HCT116 (cell line): Measurements from ENCODE around the gene FOXS1. TPM values are rescaled to one million over a fixed set of nuclear protein-coding genes. Genes with fewer than 3 reads are reported as not detected.

Source experiments
- ATAC-seq: fragments of 200-7000 bp; cut with Tn5 transposase; 2 replicates; pipeline ENCODE4 v1.9.1; 2020; ENCODE audit warnings: mild to moderate bottlenecking, moderate library complexity
- BruUV-seq: library from RNA; stranded (reverse); fragments of 400-500 nt; replicated peaks from 2 replicates; lab custom pipeline; 2021; lab: Mats Ljungman, UMichigan
- CTCF ChIA-PET: fragments of 300-600 bp; sonication (Branson Sonifier 250); formaldehyde crosslinking; loops from one replicate; lab custom pipeline; 2021; ENCODE audit warnings: antibody characterized with exemption; lab: Charles Lee
- POLR2A ChIA-PET: fragments of 300-600, 350-600 bp; sonication (Branson Sonifier 250); formaldehyde crosslinking; loops from one replicate; lab custom pipeline; 2021; ENCODE audit warnings: antibody characterized with exemption; lab: Charles Lee
- RAD21 ChIA-PET, 2 experiments: fragments of 300-600 bp; sonication (Branson Sonifier 250); formaldehyde crosslinking; loops; one replicate each; lab custom pipeline; 2023; ENCODE audit warnings: low total read pairs in 2 of 2; ENCODE audit not compliant: uncharacterized antibody in 2 of 2, unreplicated experiment in 2 of 2, low non-redundant PET in 1 of 2; lab: Charles Lee
- DNase-seq: peaks from one replicate; pipeline ENCODE4 v3.0.0-alpha.2; 2010; ENCODE audit warnings: low read depth, low spot score
- H2AFZ ChIP-seq: fragments of 200-600 bp; shearing (Covaris generic), sonication (generic); 2 replicates; pipeline ENCODE4 v1.6.1; 2017; ENCODE audit warnings: low read depth, mixed run types, mixed read lengths, antibody characterized with exemption, low read length; ENCODE audit not compliant: poor library complexity, severe bottlenecking
- H3K27ac ChIP-seq: 2 replicates; pipeline ENCODE4 v1.5.1; 2012; ENCODE audit warnings: low read depth, low read length
- H3K27me3 ChIP-seq: fragments of 200-600 bp; sonication (generic); 2 replicates; pipeline ENCODE4 v1.6.1; 2016; ENCODE audit warnings: mixed run types, low read length, mixed read lengths; ENCODE audit not compliant: insufficient read depth
- H3K36me3 ChIP-seq, 2 experiments: fragments of 200-500 bp in 1 of 2; fragments of 200-600 bp in 1 of 2; sonication (Bioruptor generic) in 1 of 2; sonication (generic) in 1 of 2; 2 replicates each; pipeline versions ENCODE4 v1.5.1 to v1.6.1; 2014 to 2016; ENCODE audit warnings: low read length in 2 of 2, inconsistent platforms in 1 of 2, mixed read lengths in 1 of 2, mixed run types in 1 of 2; ENCODE audit not compliant: insufficient read depth in 2 of 2, control insufficient read depth in 1 of 2
- H3K4me1 ChIP-seq, 2 experiments: fragments of 200-600 bp in 1 of 2; sonication (generic) in 1 of 2; 2 replicates each; pipeline versions ENCODE4 v1.5.1 to v1.6.1; 2012 to 2017; ENCODE audit warnings: low read length in 2 of 2, inconsistent platforms in 1 of 2, mild to moderate bottlenecking in 1 of 2, mixed read lengths in 1 of 2, mixed run types in 1 of 2, moderate library complexity in 1 of 2; ENCODE audit not compliant: insufficient read depth in 2 of 2, control insufficient read depth in 1 of 2
- H3K4me2 ChIP-seq: fragments of 200-600 bp; sonication (generic); 2 replicates; pipeline ENCODE4 v1.6.1; 2017; ENCODE audit warnings: mixed run types, low read length, mixed read lengths
- H3K4me3 ChIP-seq, 2 experiments: fragments of 200-600 bp in 1 of 2; sonication (generic) in 1 of 2; replicated peaks in 1 of 2; 2 replicates each; pipeline ENCODE4 v1.5.1; 2011 to 2016; ENCODE audit warnings: low read length in 2 of 2, control low read depth in 1 of 2, low read depth in 1 of 2, mild to moderate bottlenecking in 1 of 2, mixed read lengths in 1 of 2, mixed run types in 1 of 2
- H3K79me2 ChIP-seq: fragments of 200-600 bp; sonication (generic); 2 replicates; pipeline ENCODE4 v1.6.1; 2017; ENCODE audit warnings: mild to moderate bottlenecking, mixed run types, low read length, moderate library complexity, mixed read lengths; ENCODE audit not compliant: insufficient read depth
- H3K9ac ChIP-seq: fragments of 200-600 bp; sonication (generic); 2 replicates; pipeline ENCODE4 v1.6.1; 2016; ENCODE audit warnings: low read length, mixed read lengths
- H3K9me2 ChIP-seq: fragments of 200-600 bp; sonication (generic), shearing (Covaris generic); 2 replicates; pipeline ENCODE4 v1.6.1; 2017; ENCODE audit warnings: mixed run types, mild to moderate bottlenecking, moderate library complexity; ENCODE audit not compliant: insufficient read depth
- H3K9me3 ChIP-seq, 2 experiments: fragments of 200-500 bp in 1 of 2; fragments of 200-600 bp in 1 of 2; sonication (Bioruptor generic) in 1 of 2; sonication (generic) in 1 of 2; 2 replicates each; pipeline ENCODE4 v1.6.1; 2014 to 2017; ENCODE audit warnings: low read length in 2 of 2, mixed read lengths in 2 of 2, inconsistent platforms in 1 of 2, low read depth in 1 of 2, mild to moderate bottlenecking in 1 of 2, mixed run types in 1 of 2, moderate library complexity in 1 of 2; ENCODE audit not compliant: control insufficient read depth in 1 of 2, insufficient read depth in 1 of 2
- H4K20me1 ChIP-seq: fragments of 200-600 bp; sonication (generic), shearing (Covaris generic); 2 replicates; pipeline ENCODE4 v1.6.1; 2017; ENCODE audit warnings: mixed run types, mild to moderate bottlenecking, moderate library complexity; ENCODE audit not compliant: insufficient read depth
- CBX3 ChIP-seq: IDR thresholded peaks from 2 replicates; pipeline ENCODE4 v1.6.1; 2012; ENCODE audit warnings: low read depth
- EGR1 ChIP-seq: IDR thresholded peaks from 2 replicates; pipeline ENCODE4 v1.6.1; 2012; ENCODE audit warnings: low read depth
- EZH2 ChIP-seq: fragments of 200-600 bp; sonication (generic); IDR thresholded peaks from 2 replicates; pipeline ENCODE4 v1.6.1; 2017; ENCODE audit warnings: antibody characterized with exemption, mixed run types
- FOSL1 ChIP-seq: IDR thresholded peaks from 2 replicates; pipeline ENCODE4 v1.6.1; 2012; ENCODE audit warnings: low read depth
- JUND ChIP-seq: IDR thresholded peaks from 2 replicates; pipeline ENCODE4 v1.6.1; 2012
- POLR2A ChIP-seq: IDR thresholded peaks from 2 replicates; pipeline ENCODE4 v1.7.0; 2011; ENCODE audit warnings: borderline replicate concordance; ENCODE audit not compliant: insufficient read depth, insufficient read length; ENCODE audit errors: extremely low read depth
- ZBTB33 ChIP-seq: IDR thresholded peaks from 2 replicates; pipeline ENCODE4 v1.6.1; 2011; ENCODE audit warnings: mild to moderate bottlenecking, low read length, moderate library complexity; ENCODE audit not compliant: insufficient replicate concordance; ENCODE audit errors: extremely low read depth
- intact Hi-C: fragments of 100-400 bp; cut with micrococcal nuclease; formaldehyde crosslinking; loops from 2 replicates; pipeline ENCODE4 v1.10.0; 2022
- total RNA-seq: library from RNA; stranded (reverse); gene quantifications from one replicate; pipeline ENCODE4 v1.2.1, GENCODE V29; 2021; ENCODE audit not compliant: unreplicated experiment

FOXS1 gene
- total RNA-seq, 1 experiment from 2014 or later = not detected

GRCh38 chr20:31858760-31859083 lies 13.3 kb upstream of the FOXS1 start:
- H3K79me2 ChIP-seq = no peaks in the 10 kb centered on the region
- no peaks in the 10 kb centered on the region for H3K36me3 ChIP-seq
- no peak overlapping the region for H3K4me2 ChIP-seq
- TF ChIP-seq JUND (no peak), FOSL1 (no peak), EZH2 (no peak), ZBTB33 (no peak), EGR1 (no peak), CBX3 (no peak), POLR2A (no peak)
- intact Hi-C loops = no loop called here
- H4K20me1 ChIP-seq = no peaks in the 10 kb centered on the region
- no peaks in the 10 kb centered on the region for H3K9me2 ChIP-seq
- H3K27me3 ChIP-seq = no peaks in the 10 kb centered on the region; the same call in 1 of the 2 replicates
- no TSS peak for BruUV-seq
- H3K27ac ChIP-seq = no peak overlapping the region
- H3K4me3 ChIP-seq = no peak overlapping the region
- no peak overlapping the region for H2AFZ ChIP-seq
- H3K9me3 ChIP-seq = no peaks in the 10 kb centered on the region
- ChIA-PET CTCF (interaction anchor here (2.0 kb wide), 1 partner anchor 93 kb away, joined by 9 read pairs; the partner anchor contains the start of gene PDRG1), RAD21 (no interaction called here), POLR2A (no interaction called here)
- H3K4me1 ChIP-seq = peaks cover 15 to 20% of the 10 kb centered on the region in 2 experiments; a peak in 3 of 4 replicates
- ATAC-seq (no peak), DNase-seq (no peak)
- H3K9ac ChIP-seq = no peak overlapping the region
